Measurements from ENCODE around the gene KCNS1. TPM values are rescaled to one million over a fixed set of nuclear protein-coding genes. Genes with fewer than 3 reads are reported as not detected.

Gene KCNS1
- polyA plus RNA-seq, 2 of the 4 experiments (the other 2 are of a cell fraction), result not detected

- H3K9me3 ChIP-seq, result no peaks in the 10 kb centered on the region
- TF ChIP-seq CEBPB (IDR thresholded peaks at IDR 0.05), result no peak
- TF ChIP-seq HOXB5 (CRISPR knock-in tag; IDR thresholded peaks at IDR 0.05), result no peak
- no peak for TF ChIP-seq HOXA7 (CRISPR knock-in tag; IDR thresholded peaks at IDR 0.05)
- TF ChIP-seq RFX5 (IDR thresholded peaks at IDR 0.05), result no peak
- no peak for TF ChIP-seq RAD21 (conservative IDR thresholded peaks at IDR 0.05 in 1 of 2, IDR thresholded peaks at IDR 0.05 in 1 of 2)
- no peak for TF ChIP-seq EHMT2 (IDR thresholded peaks at IDR 0.05; ENCODE audit: low read depth)
- no peak for TF ChIP-seq MAFK (IDR thresholded peaks at IDR 0.05; ENCODE audit: partially characterized antibody)
- TF ChIP-seq PHF8 (IDR thresholded peaks at IDR 0.05; ENCODE audit: borderline replicate concordance, low read depth), result no peak
- TF ChIP-seq MAZ (IDR thresholded peaks at IDR 0.05; ENCODE audit: borderline replicate concordance, low read depth, low read length), result no peak
- TF ChIP-seq MAX (IDR thresholded peaks at IDR 0.05), result no peak
- no peak for TF ChIP-seq ATOH8 (CRISPR knock-in tag; IDR thresholded peaks at IDR 0.05; ENCODE audit: low read depth)
- TF ChIP-seq, protein P1, sequence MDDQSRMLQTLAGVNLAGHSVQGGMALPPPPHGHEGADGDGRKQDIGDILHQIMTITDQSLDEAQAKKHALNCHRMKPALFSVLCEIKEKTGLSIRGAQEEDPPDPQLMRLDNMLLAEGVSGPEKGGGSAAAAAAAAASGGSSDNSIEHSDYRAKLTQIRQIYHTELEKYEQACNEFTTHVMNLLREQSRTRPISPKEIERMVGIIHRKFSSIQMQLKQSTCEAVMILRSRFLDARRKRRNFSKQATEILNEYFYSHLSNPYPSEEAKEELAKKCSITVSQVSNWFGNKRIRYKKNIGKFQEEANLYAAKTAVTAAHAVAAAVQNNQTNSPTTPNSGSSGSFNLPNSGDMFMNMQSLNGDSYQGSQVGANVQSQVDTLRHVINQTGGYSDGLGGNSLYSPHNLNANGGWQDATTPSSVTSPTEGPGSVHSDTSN (IDR thresholded peaks at IDR 0.05), result no peak
- TF ChIP-seq, protein P2, sequence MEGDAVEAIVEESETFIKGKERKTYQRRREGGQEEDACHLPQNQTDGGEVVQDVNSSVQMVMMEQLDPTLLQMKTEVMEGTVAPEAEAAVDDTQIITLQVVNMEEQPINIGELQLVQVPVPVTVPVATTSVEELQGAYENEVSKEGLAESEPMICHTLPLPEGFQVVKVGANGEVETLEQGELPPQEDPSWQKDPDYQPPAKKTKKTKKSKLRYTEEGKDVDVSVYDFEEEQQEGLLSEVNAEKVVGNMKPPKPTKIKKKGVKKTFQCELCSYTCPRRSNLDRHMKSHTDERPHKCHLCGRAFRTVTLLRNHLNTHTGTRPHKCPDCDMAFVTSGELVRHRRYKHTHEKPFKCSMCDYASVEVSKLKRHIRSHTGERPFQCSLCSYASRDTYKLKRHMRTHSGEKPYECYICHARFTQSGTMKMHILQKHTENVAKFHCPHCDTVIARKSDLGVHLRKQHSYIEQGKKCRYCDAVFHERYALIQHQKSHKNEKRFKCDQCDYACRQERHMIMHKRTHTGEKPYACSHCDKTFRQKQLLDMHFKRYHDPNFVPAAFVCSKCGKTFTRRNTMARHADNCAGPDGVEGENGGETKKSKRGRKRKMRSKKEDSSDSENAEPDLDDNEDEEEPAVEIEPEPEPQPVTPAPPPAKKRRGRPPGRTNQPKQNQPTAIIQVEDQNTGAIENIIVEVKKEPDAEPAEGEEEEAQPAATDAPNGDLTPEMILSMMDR (IDR thresholded peaks at IDR 0.05), result no peak
- no peak for TF ChIP-seq NFE2L2 (conservative IDR thresholded peaks at IDR 0.05; ENCODE audit: low read length)
- no peak for TF ChIP-seq NR3C1 (IDR thresholded peaks at IDR 0.05)
- TF ChIP-seq SREBF2 (IDR thresholded peaks at IDR 0.05), result no peak
- TF ChIP-seq BCL3 (IDR thresholded peaks at IDR 0.05), result no peak
- CTCF ChIA-PET, result interaction anchor here (0.6 to 13.7 kb wide), 8 partner anchors 9 to 115 kb away, joined by 3 to 155 read pairs (median 8); no protein-coding TSS in a partner anchor
- POLR2A ChIA-PET, result no interaction called here
- FAIRE-seq (no peak), DNase-seq (ENCODE audit: low read depth in 1 of 2, low spot score in 1 of 2) (no peak), ATAC-seq (no peak)
- H3K27ac ChIP-seq, result no peak overlapping the region
- H3K4me2 ChIP-seq, result no peak overlapping the region
- 38% methylated on average over 3 of the region's 3 CpGs for WGBS (ENCODE audit: missing lambda C conversion rate)
- no peaks in the 10 kb centered on the region for H3K4me1 ChIP-seq
- no peak overlapping the region for H3K4me3 ChIP-seq
These were observed 12.9 kb upstream of the KCNS1 start for GRCh38 chr20:45113865-45114264.

GRCh38 chr20:45112754-45113153 is 11.8 kb upstream of the KCNS1 start:
- H3K9me3 ChIP-seq, result no peaks in the 10 kb centered on the region
- FAIRE-seq, result no peak

More at GRCh38 chr20:45112754-45113153, 11.8 kb upstream of the KCNS1 start:
- ATAC-seq (no peak), DNase-seq (ENCODE audit: low read depth in 1 of 2, low spot score in 1 of 2) (no peak)
- Histone ChIP-seq H3K27ac (no peak overlapping the region), H3K4me1 (no peaks in the 10 kb centered on the region), H3K4me3 (no peak overlapping the region), H3K4me2 (no peak overlapping the region)
- TF ChIP-seq NR3C1 (IDR thresholded peaks at IDR 0.05) (no peak), PHF8 (IDR thresholded peaks at IDR 0.05; ENCODE audit: borderline replicate concordance, low read depth) (no peak), EHF (CRISPR knock-in tag; IDR thresholded peaks at IDR 0.05) (no peak), EHMT2 (IDR thresholded peaks at IDR 0.05; ENCODE audit: low read depth) (no peak), HOXA7 (CRISPR knock-in tag; IDR thresholded peaks at IDR 0.05) (no peak), BHLHE40 (IDR thresholded peaks at IDR 0.05; ENCODE audit: low read depth, low read length) (no peak), BCL3 (IDR thresholded peaks at IDR 0.05) (no peak), TP53 (CRISPR knock-in tag; IDR thresholded peaks at IDR 0.05) (no peak)
- TF ChIP-seq, protein P3, sequence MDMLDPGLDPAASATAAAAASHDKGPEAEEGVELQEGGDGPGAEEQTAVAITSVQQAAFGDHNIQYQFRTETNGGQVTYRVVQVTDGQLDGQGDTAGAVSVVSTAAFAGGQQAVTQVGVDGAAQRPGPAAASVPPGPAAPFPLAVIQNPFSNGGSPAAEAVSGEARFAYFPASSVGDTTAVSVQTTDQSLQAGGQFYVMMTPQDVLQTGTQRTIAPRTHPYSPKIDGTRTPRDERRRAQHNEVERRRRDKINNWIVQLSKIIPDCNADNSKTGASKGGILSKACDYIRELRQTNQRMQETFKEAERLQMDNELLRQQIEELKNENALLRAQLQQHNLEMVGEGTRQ (IDR thresholded peaks at IDR 0.05), result no peak
- ChIA-PET POLR2A (no interaction called here), CTCF (interaction anchor here (0.6 to 13.7 kb wide), 25 partner anchors 8 to 658 kb away, joined by 3 to 155 read pairs (median 6); partner anchors contain the start of gene WFDC12)

Data from A549 (cell line).